ENCODE results near the gene CLIP2. TPM values are rescaled to one million over a fixed set of nuclear protein-coding genes. Genes with fewer than 3 reads are reported as not detected.

CLIP2 gene
- total RNA-seq, 1 donor from 2014 or later: 7.4 TPM

- Histone ChIP-seq H3K9me3 (replicated peaks) (no peaks in the 10 kb centered on the region), H3K4me3 (no peak overlapping the region), H3K36me3 (peaks cover 32% of the 10 kb centered on the region), H3K4me1 (no peaks in the 10 kb centered on the region), H3K27ac (replicated peaks) (no peak overlapping the region), H3K27me3 (ENCODE audit: low read depth) (peaks cover 5% of the 10 kb centered on the region)
- intact Hi-C loops (cut with micrococcal nuclease): no loop called here
- no peak for TF ChIP-seq CTCF (IDR thresholded peaks at IDR 0.05; ENCODE audit: borderline replicate concordance)
- no peak for DNase-seq
These were observed 114.5 kb downstream of the CLIP2 start for GRCh38 chr7:74403521-74404387.

- no peaks in the 10 kb centered on the region for H3K4me1 ChIP-seq
- TF ChIP-seq CTCF (IDR thresholded peaks at IDR 0.05; ENCODE audit: borderline replicate concordance): no peak
- no peaks in the 10 kb centered on the region for H3K9me3 ChIP-seq (replicated peaks)
- intact Hi-C loops (cut with micrococcal nuclease): no loop called here
- H3K27ac ChIP-seq (replicated peaks): no peak overlapping the region
- DNase-seq: no peak
- H3K27me3 ChIP-seq (ENCODE audit: low read depth): peaks cover 5% of the 10 kb centered on the region
- no peak overlapping the region for H3K4me3 ChIP-seq
- H3K36me3 ChIP-seq: peaks cover 32% of the 10 kb centered on the region
These were observed 115.1 kb downstream of the CLIP2 start for GRCh38 chr7:74404388-74404700.

GRCh38 chr7:74404741-74405140 lies 115.5 kb downstream of the CLIP2 start:
- no peak overlapping the region for H3K27ac ChIP-seq (replicated peaks)
- DNase-seq: no peak
- intact Hi-C loops (cut with micrococcal nuclease): no loop called here
- TF ChIP-seq CTCF (IDR thresholded peaks at IDR 0.05; ENCODE audit: borderline replicate concordance): no peak
- H3K4me3 ChIP-seq: no peak overlapping the region
- peaks cover 32% of the 10 kb centered on the region for H3K36me3 ChIP-seq
- peaks cover 5% of the 10 kb centered on the region for H3K27me3 ChIP-seq (ENCODE audit: low read depth)
- H3K4me1 ChIP-seq: no peaks in the 10 kb centered on the region
- H3K9me3 ChIP-seq (replicated peaks): no peaks in the 10 kb centered on the region

- intact Hi-C loops (cut with micrococcal nuclease): no loop called here
- Histone ChIP-seq H3K27me3 (ENCODE audit: low read depth) (peaks cover 5% of the 10 kb centered on the region), H3K4me1 (no peaks in the 10 kb centered on the region), H3K27ac (replicated peaks) (no peak overlapping the region), H3K36me3 (peaks cover 26% of the 10 kb centered on the region), H3K9me3 (replicated peaks) (no peaks in the 10 kb centered on the region), H3K4me3 (no peak overlapping the region)
- no peak for DNase-seq
- peak; percentile 56 for TF ChIP-seq CTCF (IDR thresholded peaks at IDR 0.05; ENCODE audit: borderline replicate concordance)
These were observed 116.1 kb downstream of the CLIP2 start for GRCh38 chr7:74405191-74405898.

- H3K9me3 ChIP-seq (replicated peaks): no peaks in the 10 kb centered on the region
- no peaks in the 10 kb centered on the region for H3K4me1 ChIP-seq
- peaks cover 22% of the 10 kb centered on the region for H3K36me3 ChIP-seq
- no peak for TF ChIP-seq CTCF (IDR thresholded peaks at IDR 0.05; ENCODE audit: borderline replicate concordance)
- no peak overlapping the region for H3K27ac ChIP-seq (replicated peaks)
- intact Hi-C loops (cut with micrococcal nuclease): no loop called here
- H3K27me3 ChIP-seq (ENCODE audit: low read depth): peaks cover 5% of the 10 kb centered on the region
- DNase-seq: no peak
- H3K4me3 ChIP-seq: no peak overlapping the region
These were observed 116.8 kb downstream of the CLIP2 start for GRCh38 chr7:74405899-74406512.
